ENCODE data around the gene PRKG1.

Gene PRKG1

DNA sequence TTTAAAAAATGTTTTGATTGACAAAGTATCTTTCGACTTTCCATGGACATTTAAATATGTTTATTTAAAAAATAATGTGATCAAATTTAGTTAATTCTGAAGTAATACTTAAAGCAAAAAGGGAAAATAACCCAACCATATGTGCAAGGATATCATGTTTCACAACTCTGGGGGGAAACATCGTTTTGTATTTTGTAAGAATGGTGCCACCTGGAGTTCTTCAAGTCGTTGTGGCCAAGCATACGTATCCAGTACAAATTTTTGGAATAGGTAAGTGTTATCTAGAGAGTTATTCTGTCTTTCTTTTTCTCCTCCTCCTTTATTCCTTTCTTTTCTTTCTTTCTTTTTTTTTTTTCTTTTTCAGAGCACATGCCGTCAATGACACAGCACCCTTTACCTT is 801.3 kb downstream of the PRKG1 start:
- Histone ChIP-seq H3K4me3 (ENCODE audit: low read length) (no peak overlapping the region), H3K36me3 (ENCODE audit: control insufficient read depth, low read length) (no peaks in the 10 kb centered on the region), H3K4me2 (ENCODE audit: low read length) (no peak overlapping the region), H3F3A (ENCODE audit: control insufficient read depth, insufficient read depth) (no peaks in the 10 kb centered on the region), H4K20me1 (ENCODE audit: control insufficient read depth, insufficient read depth, low read depth, low read length) (no peaks in the 10 kb centered on the region), H3K9me3 (ENCODE audit: control insufficient read depth, insufficient read depth, low read length) (no peaks in the 10 kb centered on the region), H3K27ac (ENCODE audit: low read depth, low read length) (no peak overlapping the region), H3K27me3 (ENCODE audit: control insufficient read depth, low read length) (no peaks in the 10 kb centered on the region), H3K9me2 (replicated peaks; ENCODE audit: control insufficient read depth, low read length) (no peaks in the 10 kb centered on the region), H3K4me1 (ENCODE audit: control insufficient read depth, low read length) (no peaks in the 10 kb centered on the region), H3K79me2 (ENCODE audit: control insufficient read depth, low read length) (no peaks in the 10 kb centered on the region)
- TF ChIP-seq, protein P1, sequence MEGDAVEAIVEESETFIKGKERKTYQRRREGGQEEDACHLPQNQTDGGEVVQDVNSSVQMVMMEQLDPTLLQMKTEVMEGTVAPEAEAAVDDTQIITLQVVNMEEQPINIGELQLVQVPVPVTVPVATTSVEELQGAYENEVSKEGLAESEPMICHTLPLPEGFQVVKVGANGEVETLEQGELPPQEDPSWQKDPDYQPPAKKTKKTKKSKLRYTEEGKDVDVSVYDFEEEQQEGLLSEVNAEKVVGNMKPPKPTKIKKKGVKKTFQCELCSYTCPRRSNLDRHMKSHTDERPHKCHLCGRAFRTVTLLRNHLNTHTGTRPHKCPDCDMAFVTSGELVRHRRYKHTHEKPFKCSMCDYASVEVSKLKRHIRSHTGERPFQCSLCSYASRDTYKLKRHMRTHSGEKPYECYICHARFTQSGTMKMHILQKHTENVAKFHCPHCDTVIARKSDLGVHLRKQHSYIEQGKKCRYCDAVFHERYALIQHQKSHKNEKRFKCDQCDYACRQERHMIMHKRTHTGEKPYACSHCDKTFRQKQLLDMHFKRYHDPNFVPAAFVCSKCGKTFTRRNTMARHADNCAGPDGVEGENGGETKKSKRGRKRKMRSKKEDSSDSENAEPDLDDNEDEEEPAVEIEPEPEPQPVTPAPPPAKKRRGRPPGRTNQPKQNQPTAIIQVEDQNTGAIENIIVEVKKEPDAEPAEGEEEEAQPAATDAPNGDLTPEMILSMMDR (IDR thresholded peaks at IDR 0.05; ENCODE audit: low read depth, low read length, poor library complexity, severe bottlenecking) = no peak
- TF ChIP-seq EZH2phosphoT487 (IDR thresholded peaks at IDR 0.05; ENCODE audit: borderline replicate concordance, low read length) = no peak

DNA sequence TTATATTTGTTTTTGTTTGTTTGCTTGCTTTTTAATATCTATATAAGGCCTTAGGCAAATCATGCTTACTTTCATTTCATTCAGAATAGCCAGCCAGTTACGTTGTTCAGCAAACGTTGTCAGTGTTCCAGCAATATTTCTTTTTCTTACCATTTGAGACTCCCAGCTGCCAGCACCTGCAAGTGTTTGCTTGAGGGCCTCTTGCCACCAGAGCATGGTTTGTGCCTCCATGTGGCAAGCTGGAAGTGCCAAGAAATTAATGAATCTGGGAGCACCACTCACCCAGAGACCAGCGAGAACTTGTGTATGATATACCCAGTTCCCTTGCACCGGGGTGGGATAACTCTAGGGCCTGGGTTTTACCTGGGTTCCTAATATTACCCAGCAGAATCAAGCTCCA is 802.2 kb downstream of the PRKG1 start:
- Histone ChIP-seq H3K9me3 (ENCODE audit: control insufficient read depth, insufficient read depth, low read length) (no peaks in the 10 kb centered on the region), H4K20me1 (ENCODE audit: control insufficient read depth, insufficient read depth, low read depth, low read length) (no peaks in the 10 kb centered on the region), H3K4me1 (ENCODE audit: control insufficient read depth, low read length) (peaks cover 3% of the 10 kb centered on the region), H3K9me2 (replicated peaks; ENCODE audit: control insufficient read depth, low read length) (no peaks in the 10 kb centered on the region), H3K27me3 (ENCODE audit: control insufficient read depth, low read length) (no peaks in the 10 kb centered on the region), H3K4me2 (ENCODE audit: low read length) (no peak overlapping the region), H3K4me3 (ENCODE audit: low read length) (no peak overlapping the region), H3F3A (ENCODE audit: control insufficient read depth, insufficient read depth) (no peaks in the 10 kb centered on the region), H3K27ac (ENCODE audit: low read depth, low read length) (no peak overlapping the region), H3K36me3 (ENCODE audit: control insufficient read depth, low read length) (no peaks in the 10 kb centered on the region), H3K79me2 (ENCODE audit: control insufficient read depth, low read length) (no peaks in the 10 kb centered on the region)
- no peak for TF ChIP-seq EZH2phosphoT487 (IDR thresholded peaks at IDR 0.05; ENCODE audit: borderline replicate concordance, low read length)
- TF ChIP-seq, protein P1 (IDR thresholded peaks at IDR 0.05; ENCODE audit: low read depth, low read length, poor library complexity, severe bottlenecking) = no peak

DNA sequence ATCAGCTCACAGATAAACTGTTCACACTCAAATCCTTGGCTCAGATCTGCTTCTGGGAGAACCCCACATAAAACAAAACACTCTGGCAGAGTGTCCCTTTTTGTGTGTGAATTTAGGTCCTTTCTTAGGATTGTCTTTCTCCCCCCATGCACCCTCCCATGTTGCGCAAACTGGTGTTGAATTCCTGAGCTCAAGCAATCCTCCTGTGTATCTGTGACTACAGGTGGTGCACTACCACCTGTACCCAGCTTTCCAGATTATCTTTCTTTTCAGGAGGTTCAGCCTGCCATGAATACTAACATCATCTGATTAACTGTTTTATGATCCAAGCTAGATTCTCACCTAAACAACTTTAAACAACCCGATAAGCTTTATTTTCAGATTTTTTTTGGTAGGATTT is 802.7 kb downstream of the PRKG1 start:
- H3K4me2 ChIP-seq (ENCODE audit: low read length) = no peak overlapping the region
- TF ChIP-seq EZH2phosphoT487 (IDR thresholded peaks at IDR 0.05; ENCODE audit: borderline replicate concordance, low read length) = no peak
- TF ChIP-seq, protein P1 (IDR thresholded peaks at IDR 0.05; ENCODE audit: low read depth, low read length, poor library complexity, severe bottlenecking) = no peak

DNA sequence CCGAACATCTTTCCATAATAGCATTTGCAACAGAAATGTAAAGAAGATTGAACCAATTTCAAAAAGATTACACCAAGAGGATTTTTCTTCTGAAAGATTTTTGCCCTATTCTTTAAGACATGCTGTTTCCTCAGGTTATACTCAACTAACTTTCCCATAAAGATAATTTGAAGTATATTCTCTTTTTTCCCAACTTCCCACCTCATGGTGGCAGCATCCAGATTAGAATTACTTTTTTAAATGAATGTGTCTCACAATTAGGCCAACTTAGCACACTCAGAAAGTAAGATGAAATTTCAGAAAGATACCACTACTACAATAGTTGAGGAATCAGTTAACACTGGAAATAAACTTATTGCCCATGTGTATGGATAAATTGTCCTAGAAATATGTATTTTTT is 803.3 kb downstream of the PRKG1 start:
- no peaks in the 10 kb centered on the region for H3K9me3 ChIP-seq (ENCODE audit: control insufficient read depth, insufficient read depth, low read length)
- H3K4me3 ChIP-seq (ENCODE audit: low read length) = no peak overlapping the region
- no peaks in the 10 kb centered on the region for H4K20me1 ChIP-seq (ENCODE audit: control insufficient read depth, insufficient read depth, low read depth, low read length)
- no peaks in the 10 kb centered on the region for H3K36me3 ChIP-seq (ENCODE audit: control insufficient read depth, low read length)
- no peak overlapping the region for H3K27ac ChIP-seq (ENCODE audit: low read depth, low read length)
- no peaks in the 10 kb centered on the region for H3K79me2 ChIP-seq (ENCODE audit: control insufficient read depth, low read length)
- peaks cover 3% of the 10 kb centered on the region for H3K4me1 ChIP-seq (ENCODE audit: control insufficient read depth, low read length)
- TF ChIP-seq, protein P1 (IDR thresholded peaks at IDR 0.05; ENCODE audit: low read depth, low read length, poor library complexity, severe bottlenecking) = no peak
- TF ChIP-seq EZH2phosphoT487 (IDR thresholded peaks at IDR 0.05; ENCODE audit: borderline replicate concordance, low read length) = no peak
- no peaks in the 10 kb centered on the region for H3K27me3 ChIP-seq (ENCODE audit: control insufficient read depth, low read length)
- H3K4me2 ChIP-seq (ENCODE audit: low read length) = no peak overlapping the region
- no peaks in the 10 kb centered on the region for H3K9me2 ChIP-seq (replicated peaks; ENCODE audit: control insufficient read depth, low read length)
- H3F3A ChIP-seq (ENCODE audit: control insufficient read depth, insufficient read depth) = no peaks in the 10 kb centered on the region

More for the DNA sequence above, 802.7 kb downstream of the PRKG1 start:
- Histone ChIP-seq H3K9me3 (ENCODE audit: control insufficient read depth, insufficient read depth, low read length) (no peaks in the 10 kb centered on the region), H3K4me3 (ENCODE audit: low read length) (no peak overlapping the region), H3K27ac (ENCODE audit: low read depth, low read length) (no peak overlapping the region), H3K27me3 (ENCODE audit: control insufficient read depth, low read length) (no peaks in the 10 kb centered on the region), H4K20me1 (ENCODE audit: control insufficient read depth, insufficient read depth, low read depth, low read length) (no peaks in the 10 kb centered on the region), H3K79me2 (ENCODE audit: control insufficient read depth, low read length) (no peaks in the 10 kb centered on the region), H3K4me1 (ENCODE audit: control insufficient read depth, low read length) (peaks cover 3% of the 10 kb centered on the region), H3K9me2 (replicated peaks; ENCODE audit: control insufficient read depth, low read length) (no peaks in the 10 kb centered on the region), H3F3A (ENCODE audit: control insufficient read depth, insufficient read depth) (no peaks in the 10 kb centered on the region), H3K36me3 (ENCODE audit: control insufficient read depth, low read length) (no peaks in the 10 kb centered on the region)
